SU-DHL-6 (cell line): ENCODE results near the gene OR2S2.
"Not testable (repeated sequence)": the region's sequence is repeated elsewhere in the genome, so short reads cannot be mapped to it uniquely, and the experiment has no call there.

Experiments
- H2AFZ ChIP-seq: fragments of 200-600 bp; sonication (generic); 2 replicates; pipeline ENCODE4 v1.6.1; 2014; ENCODE audit warnings: low read depth, mild to moderate bottlenecking, moderate library complexity, mixed read lengths, antibody characterized with exemption, low read length; ENCODE audit not compliant: severe bottlenecking
- H3F3A ChIP-seq: fragments of 200-600 bp; shearing (Covaris generic); 2 replicates; pipeline ENCODE4 v1.6.0; 2016; ENCODE audit warnings: antibody characterized with exemption, mild to moderate bottlenecking; ENCODE audit not compliant: insufficient read depth
- H3K27ac ChIP-seq: fragments of 200-600 bp; sonication (generic); 2 replicates; pipeline ENCODE4 v1.5.1; 2016; ENCODE audit warnings: low read depth, mild to moderate bottlenecking, low read length, moderate library complexity, mixed read lengths
- H3K27me3 ChIP-seq: fragments of 200-600 bp; sonication (generic), shearing (Covaris generic); 2 replicates; pipeline ENCODE4 v1.6.0; 2014; ENCODE audit warnings: mild to moderate bottlenecking, low read length
- H3K36me3 ChIP-seq: fragments of 200-600 bp; sonication (generic); 2 replicates; pipeline ENCODE4 v1.6.1; 2014; ENCODE audit warnings: mild to moderate bottlenecking, low read length, mixed read lengths
- H3K4me2 ChIP-seq: fragments of 300-600, 200-600 bp; shearing (Covaris generic), sonication (generic); 2 replicates; pipeline ENCODE4 v1.6.0; 2014; ENCODE audit warnings: low read length, low read depth, mild to moderate bottlenecking; ENCODE audit not compliant: poor library complexity, severe bottlenecking
- H3K4me3 ChIP-seq: fragments of 200-600 bp; sonication (generic); 2 replicates; pipeline ENCODE4 v1.5.1; 2014; ENCODE audit warnings: antibody characterized with exemption, low read length, mild to moderate bottlenecking, mixed read lengths; ENCODE audit not compliant: insufficient read depth, poor library complexity, severe bottlenecking
- H3K79me2 ChIP-seq: fragments of 200-600 bp; sonication (generic); 2 replicates; pipeline ENCODE4 v1.6.1; 2014; ENCODE audit warnings: mild to moderate bottlenecking, low read length, moderate library complexity; ENCODE audit not compliant: insufficient read depth
- H3K9ac ChIP-seq: fragments of 200-600 bp; sonication (generic); 2 replicates; pipeline ENCODE4 v1.7.0; 2014; ENCODE audit warnings: mild to moderate bottlenecking, low read length
- H3K9me2 ChIP-seq: fragments of 200-600 bp; sonication (generic); replicated peaks from 2 replicates; pipeline ENCODE4 v1.6.1; 2014; ENCODE audit warnings: low read length; ENCODE audit not compliant: insufficient read depth
- H3K9me3 ChIP-seq: fragments of 200-600 bp; sonication (generic); 2 replicates; pipeline ENCODE4 v1.6.1; 2014; ENCODE audit warnings: low read length, mixed read lengths; ENCODE audit not compliant: insufficient read depth
- H4K20me1 ChIP-seq: fragments of 200-600 bp; sonication (generic); 2 replicates; pipeline ENCODE4 v1.6.1; 2014; ENCODE audit warnings: low read depth, mild to moderate bottlenecking, antibody characterized with exemption, low read length, moderate library complexity, mixed read lengths
- CTCF ChIP-seq: fragments of 200-600 bp; sonication (generic); IDR thresholded peaks from one replicate; pipeline ENCODE4 v1.5.1; 2017; ENCODE audit warnings: antibody characterized with exemption, mild to moderate bottlenecking, low read length, moderate library complexity; ENCODE audit not compliant: insufficient read depth, poor library complexity, severe bottlenecking
- EZH2phosphoT487 ChIP-seq: fragments of 200-600 bp; sonication (generic), shearing (Covaris generic); conservative IDR thresholded peaks from 2 replicates; pipeline ENCODE4 v1.6.1; 2018; ENCODE audit warnings: mild to moderate bottlenecking, antibody characterized with exemption, low read length, moderate library complexity, mixed read lengths

Gene OR2S2

GRCh38 chr9:35915681-35916294 is 42.2 kb downstream of the OR2S2 start:
- Histone ChIP-seq H3K36me3 (no peaks in the 10 kb centered on the region), H4K20me1 (no peaks in the 10 kb centered on the region), H2AFZ (no peak overlapping the region), H3K4me2 (no peak overlapping the region), H3K9me3 (no peaks in the 10 kb centered on the region; the same call in 1 of the 2 replicates), H3K9ac (no peak overlapping the region), H3K27me3 (no peaks in the 10 kb centered on the region), H3K9me2 (no peaks in the 10 kb centered on the region), H3K79me2 (no peaks in the 10 kb centered on the region), H3F3A (no peaks in the 10 kb centered on the region), H3K4me3 (no peak overlapping the region), H3K27ac (no peak overlapping the region)
- TF ChIP-seq CTCF: no peak
- no peak for TF ChIP-seq EZH2phosphoT487

- no peaks in the 10 kb centered on the region; the same call in 1 of the 2 replicates for H3K9me3 ChIP-seq
- no peak overlapping the region for H3K4me3 ChIP-seq
- no peaks in the 10 kb centered on the region for H4K20me1 ChIP-seq
- H2AFZ ChIP-seq: no peak overlapping the region
- H3K79me2 ChIP-seq: no peaks in the 10 kb centered on the region
- H3K9me2 ChIP-seq: no peaks in the 10 kb centered on the region
- H3K27ac ChIP-seq: no peak overlapping the region
- no peak for TF ChIP-seq CTCF
- no peak for TF ChIP-seq EZH2phosphoT487
- H3K36me3 ChIP-seq: no peaks in the 10 kb centered on the region
- H3K27me3 ChIP-seq: no peaks in the 10 kb centered on the region
- H3K9ac ChIP-seq: no peak overlapping the region
- no peaks in the 10 kb centered on the region for H3F3A ChIP-seq
- H3K4me2 ChIP-seq: no peak overlapping the region
These were observed 43.6 kb downstream of the OR2S2 start for GRCh38 chr9:35914301-35914807.

GRCh38 chr9:35913429-35913828 is 44.5 kb downstream of the OR2S2 start:
- not testable (repeated sequence) for H3K4me3 ChIP-seq, H3F3A ChIP-seq, H3K4me2 ChIP-seq, H3K27ac ChIP-seq, H3K9me2 ChIP-seq, H3K9me3 ChIP-seq, H3K9ac ChIP-seq, H3K27me3 ChIP-seq, H4K20me1 ChIP-seq, H3K36me3 ChIP-seq, H3K79me2 ChIP-seq, H2AFZ ChIP-seq

- H3K4me2 ChIP-seq: no peak overlapping the region
- TF ChIP-seq EZH2phosphoT487: no peak
- no peak for TF ChIP-seq CTCF
- H3K36me3 ChIP-seq: no peaks in the 10 kb centered on the region
- H3K27ac ChIP-seq: no peak overlapping the region
- no peaks in the 10 kb centered on the region for H3K27me3 ChIP-seq
- H3K9ac ChIP-seq: no peak overlapping the region
- H3K79me2 ChIP-seq: no peaks in the 10 kb centered on the region
- H3K4me3 ChIP-seq: no peak overlapping the region
- no peaks in the 10 kb centered on the region; the same call in 1 of the 2 replicates for H3K9me3 ChIP-seq
- H4K20me1 ChIP-seq: no peaks in the 10 kb centered on the region
- no peaks in the 10 kb centered on the region for H3K9me2 ChIP-seq
- no peaks in the 10 kb centered on the region for H3F3A ChIP-seq
- no peak overlapping the region for H2AFZ ChIP-seq
These were observed 45.1 kb downstream of the OR2S2 start for GRCh38 chr9:35912791-35913400.
